Measurements from ENCODE around the gene KIF13A. TPM values are rescaled to one million over a fixed set of nuclear protein-coding genes. Genes with fewer than 3 reads are reported as not detected.
"Not testable (repeated sequence)": the region's sequence is repeated elsewhere in the genome, so short reads cannot be mapped to it uniquely, and the experiment has no call there.

KIF13A gene
- total RNA-seq, 1 donor from 2014 or later, result 54.4 TPM

DNA sequence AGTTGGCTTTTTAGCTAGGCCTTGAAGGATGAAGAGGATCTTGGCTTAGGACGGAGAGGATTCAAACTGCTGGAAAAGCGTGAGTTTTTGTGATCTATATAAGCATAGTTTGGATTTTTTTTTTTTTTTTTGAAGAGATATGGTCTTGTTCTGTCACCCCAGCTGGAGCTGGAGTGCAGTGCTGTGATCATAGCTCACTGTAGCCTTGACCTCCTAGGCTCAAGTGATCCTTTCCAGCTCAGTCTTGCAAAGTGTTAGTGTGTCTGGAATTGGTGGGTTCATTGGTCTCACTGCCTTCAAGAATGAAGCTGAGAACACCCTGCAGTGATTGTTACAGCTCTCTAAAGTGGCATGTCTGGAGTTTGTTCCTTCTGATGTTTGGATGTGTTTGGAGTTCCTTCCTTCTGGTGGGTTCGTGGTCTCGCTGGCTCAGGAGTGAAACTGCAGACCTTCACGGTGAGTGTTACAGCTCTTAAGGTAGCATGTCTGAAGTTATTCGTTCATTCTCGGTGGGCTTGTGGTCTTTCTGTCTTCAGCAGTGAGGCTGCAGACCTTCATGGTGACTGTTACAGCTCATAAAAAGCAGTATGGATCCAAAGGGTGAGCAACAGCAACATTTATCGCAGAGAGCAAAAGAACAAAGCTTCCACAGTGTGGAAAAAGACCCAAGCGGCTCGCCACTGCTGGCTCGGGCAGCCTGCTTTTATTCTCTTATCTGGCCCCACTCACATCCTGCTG lies 243.2 kb downstream of the KIF13A start:
- no peak overlapping the region for H3K27ac Mint-ChIP-seq
- H3K36me3 Mint-ChIP-seq, result no peaks in the 10 kb centered on the region
- no peak overlapping the region for H3K4me3 Mint-ChIP-seq
- TF ChIP-seq, protein P1, sequence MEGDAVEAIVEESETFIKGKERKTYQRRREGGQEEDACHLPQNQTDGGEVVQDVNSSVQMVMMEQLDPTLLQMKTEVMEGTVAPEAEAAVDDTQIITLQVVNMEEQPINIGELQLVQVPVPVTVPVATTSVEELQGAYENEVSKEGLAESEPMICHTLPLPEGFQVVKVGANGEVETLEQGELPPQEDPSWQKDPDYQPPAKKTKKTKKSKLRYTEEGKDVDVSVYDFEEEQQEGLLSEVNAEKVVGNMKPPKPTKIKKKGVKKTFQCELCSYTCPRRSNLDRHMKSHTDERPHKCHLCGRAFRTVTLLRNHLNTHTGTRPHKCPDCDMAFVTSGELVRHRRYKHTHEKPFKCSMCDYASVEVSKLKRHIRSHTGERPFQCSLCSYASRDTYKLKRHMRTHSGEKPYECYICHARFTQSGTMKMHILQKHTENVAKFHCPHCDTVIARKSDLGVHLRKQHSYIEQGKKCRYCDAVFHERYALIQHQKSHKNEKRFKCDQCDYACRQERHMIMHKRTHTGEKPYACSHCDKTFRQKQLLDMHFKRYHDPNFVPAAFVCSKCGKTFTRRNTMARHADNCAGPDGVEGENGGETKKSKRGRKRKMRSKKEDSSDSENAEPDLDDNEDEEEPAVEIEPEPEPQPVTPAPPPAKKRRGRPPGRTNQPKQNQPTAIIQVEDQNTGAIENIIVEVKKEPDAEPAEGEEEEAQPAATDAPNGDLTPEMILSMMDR (IDR thresholded peaks at IDR 0.05; ENCODE audit: unreplicated experiment), result no peak
- H3K9me3 Mint-ChIP-seq, result no peaks in the 10 kb centered on the region
- H3K4me1 Mint-ChIP-seq, result no peaks in the 10 kb centered on the region
- no peak for DNase-seq (ENCODE audit: low spot score in 2 of 2, unreplicated experiment in 2 of 2)
- H3K27me3 Mint-ChIP-seq (ENCODE audit: low read depth), result no peaks in the 10 kb centered on the region

GRCh38 chr6:17741507-17741906 lies 245.9 kb downstream of the KIF13A start:
- Mint-ChIP-seq H3K4me3 (no peak overlapping the region), H3K27me3 (ENCODE audit: low read depth) (no peaks in the 10 kb centered on the region), H3K36me3 (no peaks in the 10 kb centered on the region), H3K27ac (no peak overlapping the region), H3K4me1 (no peaks in the 10 kb centered on the region), H3K9me3 (peaks cover 17% of the 10 kb centered on the region)
- no peak for DNase-seq (ENCODE audit: low spot score in 2 of 2, unreplicated experiment in 2 of 2)
- TF ChIP-seq, protein P1 (IDR thresholded peaks at IDR 0.05; ENCODE audit: unreplicated experiment), result no peak

DNA sequence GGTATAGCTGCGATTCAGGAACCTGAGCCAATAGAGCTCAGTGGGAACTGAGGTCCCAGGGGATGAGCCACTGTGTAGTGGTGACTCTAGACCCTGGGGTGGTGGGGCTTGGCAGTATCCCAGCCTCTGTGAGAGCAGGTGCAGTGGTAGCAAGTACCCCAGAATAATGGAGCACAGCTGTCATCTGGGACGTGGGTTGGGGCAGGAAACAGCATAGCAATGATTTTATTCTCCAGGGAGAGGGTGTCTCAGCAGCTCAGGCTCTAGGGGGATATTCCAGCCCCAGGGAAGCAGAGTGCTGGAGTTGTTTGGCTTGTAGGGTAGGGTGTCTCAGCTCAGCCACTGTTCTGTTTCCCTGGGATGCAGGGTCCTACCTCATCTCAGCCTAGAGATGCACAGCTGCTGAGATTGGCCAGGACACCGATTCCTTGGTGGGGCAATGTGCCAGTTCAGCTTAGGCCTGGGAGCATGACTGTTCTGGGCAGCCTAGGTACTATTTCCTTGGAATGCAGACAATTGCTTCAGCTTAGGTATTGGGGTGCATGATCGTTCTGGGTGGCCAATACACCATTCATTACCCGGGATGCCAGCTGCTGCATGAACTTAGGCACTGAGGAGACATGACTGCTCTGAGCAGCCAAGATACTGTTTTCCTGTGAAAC lies 246.7 kb downstream of the KIF13A start:
- no peak overlapping the region for H3K27ac Mint-ChIP-seq
- H3K27me3 Mint-ChIP-seq (ENCODE audit: low read depth), result no peaks in the 10 kb centered on the region
- peaks cover 17% of the 10 kb centered on the region for H3K9me3 Mint-ChIP-seq
- DNase-seq (ENCODE audit: low spot score in 2 of 2, unreplicated experiment in 2 of 2), result no peak
- no peak overlapping the region for H3K4me3 Mint-ChIP-seq
- no peaks in the 10 kb centered on the region for H3K36me3 Mint-ChIP-seq
- TF ChIP-seq, protein P1 (IDR thresholded peaks at IDR 0.05; ENCODE audit: unreplicated experiment), result no peak
- H3K4me1 Mint-ChIP-seq, result no peaks in the 10 kb centered on the region

GRCh38 chr6:17737704-17738252 lies 249.7 kb downstream of the KIF13A start:
- Mint-ChIP-seq H3K27ac (no peak overlapping the region), H3K4me1 (no peaks in the 10 kb centered on the region), H3K27me3 (ENCODE audit: low read depth) (no peaks in the 10 kb centered on the region), H3K9me3 (peaks cover 17% of the 10 kb centered on the region), H3K4me3 (no peak overlapping the region), H3K36me3 (no peaks in the 10 kb centered on the region)
- TF ChIP-seq, protein P1 (IDR thresholded peaks at IDR 0.05; ENCODE audit: unreplicated experiment), result no peak
- DNase-seq (ENCODE audit: low spot score in 2 of 2, unreplicated experiment in 2 of 2), result no peak

DNA sequence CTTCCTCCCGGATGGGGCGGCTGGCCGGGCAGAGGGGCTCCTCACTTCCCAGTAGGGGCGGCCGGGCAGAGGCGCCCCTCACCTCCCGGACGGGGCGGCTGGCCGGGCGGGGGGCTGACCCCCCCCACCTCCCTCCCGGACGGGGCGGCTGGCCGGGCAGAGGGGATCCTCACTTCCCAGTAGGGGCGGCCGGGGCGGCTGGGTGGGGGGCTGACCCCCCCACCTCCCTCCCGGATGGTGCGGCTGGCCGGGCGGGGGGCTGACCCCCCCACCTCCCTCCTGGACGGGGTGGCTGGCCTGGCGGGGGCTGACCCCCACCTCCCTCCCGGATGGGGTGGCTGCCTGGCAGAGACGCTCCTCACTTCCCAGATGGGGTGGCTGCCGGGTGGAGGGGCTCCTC lies 252.1 kb downstream of the KIF13A start:
- not testable (repeated sequence) for DNase-seq (ENCODE audit: low spot score in 2 of 2, unreplicated experiment in 2 of 2); H3K27ac Mint-ChIP-seq; H3K4me3 Mint-ChIP-seq; H3K36me3 Mint-ChIP-seq; H3K4me1 Mint-ChIP-seq; H3K27me3 Mint-ChIP-seq (ENCODE audit: low read depth)
- peaks cover 22% of the 10 kb centered on the region for H3K9me3 Mint-ChIP-seq

GRCh38 chr6:17730078-17730704 lies 257.2 kb downstream of the KIF13A start:
- H3K4me1 Mint-ChIP-seq, result peaks cover 1% of the 10 kb centered on the region
- H3K27me3 Mint-ChIP-seq (ENCODE audit: low read depth), result no peaks in the 10 kb centered on the region
- peaks cover 5% of the 10 kb centered on the region for H3K9me3 Mint-ChIP-seq
- H3K27ac Mint-ChIP-seq, result no peak overlapping the region
- DNase-seq (ENCODE audit: low spot score in 2 of 2, unreplicated experiment in 2 of 2), result no peak
- no peaks in the 10 kb centered on the region for H3K36me3 Mint-ChIP-seq
- TF ChIP-seq, protein P1 (IDR thresholded peaks at IDR 0.05; ENCODE audit: unreplicated experiment), result no peak
- H3K4me3 Mint-ChIP-seq, result no peak overlapping the region

Data from mesothelial cell of epicardium (in vitro differentiated cells).